Stomach (tissue), 19 donors: ENCODE data around the gene ERO1A. TPM values are rescaled to one million over a fixed set of nuclear protein-coding genes. Genes with fewer than 3 reads are reported as not detected.
A peak's percentile ranks its signal among the peaks of the same experiment; 100 is the strongest.

Experiments used
- DNase-seq, 2 donors: peaks; one replicate each; pipeline versions ENCODE4 v3.0.0 to v3.0.0-alpha.2; 2013 to 2019
- H3K27ac ChIP-seq, 5 donors: fragments of 200-600 bp in 4 of 5; sonication (generic) in 4 of 5; one replicate each; pipeline ENCODE4 v1.5.1; 2013 to 2019; ENCODE audit warnings: mild to moderate bottlenecking in 1 of 5, moderate library complexity in 1 of 5
- H3K27me3 ChIP-seq, 3 donors: fragments of 200-600 bp; sonication (generic); one replicate each; pipeline ENCODE4 v1.5.1; 2017 to 2019; ENCODE audit warnings: mixed run types in 1 of 3
- H3K36me3 ChIP-seq, 4 donors: fragments of 200-600 bp; sonication (generic); 1 replicate in 3 of 4; 2 replicates in 1 of 4; pipeline ENCODE4 v1.5.1; 2016 to 2019
- H3K4me1 ChIP-seq, 4 donors: fragments of 200-600 bp; sonication (generic); one replicate each; pipeline ENCODE4 v1.5.1; 2016 to 2019
- H3K4me3 ChIP-seq, 4 donors: fragments of 200-600 bp; sonication (generic) in 3 of 4; one replicate each; pipeline ENCODE4 v1.5.1; 2016 to 2019; ENCODE audit warnings: mild to moderate bottlenecking in 1 of 4
- H3K9me3 ChIP-seq, 4 donors: fragments of 200-600 bp; sonication (generic); one replicate each; pipeline ENCODE4 v1.5.1; 2016 to 2019
- EP300 ChIP-seq: sonication (generic); formaldehyde crosslinking; IDR thresholded peaks from one replicate; pipeline ENCODE4 v1.6.1; 2017; ENCODE audit warnings: antibody characterized with exemption
- POLR2A ChIP-seq, 4 donors: fragments of 450-650 bp; IDR thresholded peaks; one replicate each; pipeline ENCODE4 v1.6.1; 2016; ENCODE audit warnings: antibody characterized with exemption in 4 of 4, control low read depth in 2 of 4, mild to moderate bottlenecking in 1 of 4, moderate library complexity in 1 of 4
- POLR2AphosphoS5 ChIP-seq, 3 donors: sonication (generic); formaldehyde crosslinking; IDR thresholded peaks; one replicate each; pipeline ENCODE4 v1.6.1; 2016; ENCODE audit warnings: antibody characterized with exemption in 3 of 3
- WGBS, 5 donors: extraction: QIAGEN DNeasy Blood & Tissue Kit in 3 of 5; methylation state at CpG; one replicate each; pipeline versions ENCODE4 v1.1.5 to v1.1.7; 2013 to 2018; 5-methylcytosine and 5-hydroxymethylcytosine counted together
- intact Hi-C: fragments of 100-400 bp; cut with DNase I; formaldehyde crosslinking; loops from one replicate; pipeline ENCODE4 v1.15.1; 2023; ENCODE audit warnings: low total_unique reads
- long read RNA-seq, 10 donors: transcript quantifications; one replicate each; lab custom pipeline, GENCODE V29; 2026
- polyA plus RNA-seq, 3 donors: library from polyadenylated mRNA; stranded (reverse); fragments of 200-250 nt; gene quantifications; one replicate each; pipeline ENCODE4 v1.2.3, GENCODE V29; 2013
- total RNA-seq, 5 donors: library from RNA; depleted of rRNA; stranded (reverse); fragments of >200 nt; gene quantifications; one replicate each; pipeline versions ENCODE4 v1.1.0 to v1.2.3, GENCODE V29; 2014 to 2016
- TF ChIP-seq, protein P1 (sequence below), 7 experiments: fragments of 450-650 bp in 4 of 7; fragments of 200-600 bp in 3 of 7; sonication (generic) in 3 of 7; IDR thresholded peaks; one replicate each; pipeline ENCODE4 v1.5.1; 2016 to 2019; ENCODE audit warnings: antibody characterized with exemption in 7 of 7, control low read depth in 2 of 7, mild to moderate bottlenecking in 1 of 7
- donor health status: healthy with polysubstance abuse.
- donor health status: Bipolar disorder and iron deficiency.
- donor health status: healthy.

The ERO1A gene
- total RNA-seq (100 to 1,000 TPM in 1 of 5 donors, 10 to 100 TPM in 4; 52.1 to 105 (median 57.8) TPM), polyA plus RNA-seq (10 to 100 TPM in 2 of 3 donors, 1 to 10 TPM in 1; 6.9 to 49.4 (median 33.4) TPM)
- long read RNA-seq, donor 1, partial matches to known transcripts, result 7 of 9 reads
- long read RNA-seq, donor 1, other reads (novel, unspliced or antisense), result 0 of 9 reads
- long read RNA-seq, donor 2, partial matches to known transcripts, result 72 of 109 reads
- long read RNA-seq, donor 2, other reads (novel, unspliced or antisense), result 37 of 109 reads
- long read RNA-seq, donor 3, partial matches to known transcripts, result 0 of 1 reads
- long read RNA-seq, donor 3, other reads (novel, unspliced or antisense), result 0 of 1 reads
- long read RNA-seq, donor 4, result 0 reads
- long read RNA-seq, donor 5, partial matches to known transcripts, result 0 of 5 reads
- long read RNA-seq, donor 5, other reads (novel, unspliced or antisense), result 5 of 5 reads
- long read RNA-seq, donor 6, partial matches to known transcripts, result 30 of 43 reads
- long read RNA-seq, donor 6, other reads (novel, unspliced or antisense), result 12 of 43 reads
- long read RNA-seq, donor 7, partial matches to known transcripts, result 0 of 5 reads
- long read RNA-seq, donor 7, other reads (novel, unspliced or antisense), result 5 of 5 reads
- long read RNA-seq, donor 8, partial matches to known transcripts, result 5 of 12 reads
- long read RNA-seq, donor 8, other reads (novel, unspliced or antisense), result 7 of 12 reads
- long read RNA-seq, donor 9, partial matches to known transcripts, result 115 of 150 reads
- long read RNA-seq, donor 9, other reads (novel, unspliced or antisense), result 32 of 150 reads
- long read RNA-seq, donor 10, result 0 reads

DNA sequence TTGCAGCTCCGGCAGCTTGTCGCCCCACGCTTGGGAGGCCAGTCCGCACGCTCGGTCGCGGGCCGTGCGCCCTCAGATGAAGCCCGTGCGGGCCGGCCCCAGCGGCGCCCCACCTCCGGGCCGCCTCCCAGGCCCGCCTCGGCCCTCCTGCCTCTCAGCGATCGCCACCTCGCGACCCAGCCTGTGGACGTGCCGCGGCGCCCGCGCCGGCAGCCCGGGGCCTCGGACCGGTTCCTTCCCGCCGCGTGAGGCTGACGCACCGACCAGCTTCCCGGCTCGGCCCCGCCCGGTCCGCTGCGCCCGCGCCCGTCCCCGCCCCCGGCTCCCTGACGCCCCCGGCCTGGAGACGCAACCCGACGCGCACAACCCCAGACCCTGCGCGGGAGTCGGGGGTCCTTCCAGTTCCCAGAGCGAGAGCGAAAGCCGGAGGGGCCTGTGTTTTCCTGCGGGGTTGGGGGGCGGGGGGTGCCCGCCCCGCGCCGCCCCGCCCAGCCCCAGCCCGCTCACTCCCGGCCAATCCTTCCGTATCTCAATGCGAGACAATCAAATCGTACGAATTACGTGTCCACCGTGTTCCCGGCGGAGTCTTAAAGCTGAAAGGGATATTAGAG, at the start of gene ERO1A:
Gene ERO1A, minus strand, starts transcription at position 78 of the 611 bp plus-strand sequence. Its CDS starts 77 bp downstream, at position 1.
- 0 to 2% (median 1%) methylated on average over 43 to 78 of the region's 78 CpGs for WGBS, 5 donors
- H3K36me3 ChIP-seq, result no peaks in the 10 kb centered on the region
- peak; percentile 88 to 95 for DNase-seq
- H3K27ac ChIP-seq, result peak within 1 kb of the TSS; percentile 94 to 99 (median 99)
- no peaks in the 10 kb centered on the region for H3K9me3 ChIP-seq
- intact Hi-C loops, result no loop called here
- no peaks in the 10 kb centered on the region for H3K27me3 ChIP-seq
- H3K4me3 ChIP-seq, result peak within 1 kb of the TSS; percentile 73 to 91 (median 82)
- TF ChIP-seq EP300 (no peak), POLR2A (IDR thresholded peaks at IDR 0.05) (peak in 1 of 4 donors; percentile 52), POLR2AphosphoS5 (IDR thresholded peaks at IDR 0.05) (peak; percentile 34 to 80 (median 70))
- TF ChIP-seq, protein P1, sequence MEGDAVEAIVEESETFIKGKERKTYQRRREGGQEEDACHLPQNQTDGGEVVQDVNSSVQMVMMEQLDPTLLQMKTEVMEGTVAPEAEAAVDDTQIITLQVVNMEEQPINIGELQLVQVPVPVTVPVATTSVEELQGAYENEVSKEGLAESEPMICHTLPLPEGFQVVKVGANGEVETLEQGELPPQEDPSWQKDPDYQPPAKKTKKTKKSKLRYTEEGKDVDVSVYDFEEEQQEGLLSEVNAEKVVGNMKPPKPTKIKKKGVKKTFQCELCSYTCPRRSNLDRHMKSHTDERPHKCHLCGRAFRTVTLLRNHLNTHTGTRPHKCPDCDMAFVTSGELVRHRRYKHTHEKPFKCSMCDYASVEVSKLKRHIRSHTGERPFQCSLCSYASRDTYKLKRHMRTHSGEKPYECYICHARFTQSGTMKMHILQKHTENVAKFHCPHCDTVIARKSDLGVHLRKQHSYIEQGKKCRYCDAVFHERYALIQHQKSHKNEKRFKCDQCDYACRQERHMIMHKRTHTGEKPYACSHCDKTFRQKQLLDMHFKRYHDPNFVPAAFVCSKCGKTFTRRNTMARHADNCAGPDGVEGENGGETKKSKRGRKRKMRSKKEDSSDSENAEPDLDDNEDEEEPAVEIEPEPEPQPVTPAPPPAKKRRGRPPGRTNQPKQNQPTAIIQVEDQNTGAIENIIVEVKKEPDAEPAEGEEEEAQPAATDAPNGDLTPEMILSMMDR (IDR thresholded peaks at IDR 0.05), result no peak
- H3K4me1 ChIP-seq, result peaks cover 23 to 58% (median 50%) of the 10 kb centered on the region in 4 donors

- DNase-seq, result no peak
- TF ChIP-seq POLR2A (IDR thresholded peaks at IDR 0.05) (no peak), EP300 (no peak), POLR2AphosphoS5 (IDR thresholded peaks at IDR 0.05) (no peak)
- TF ChIP-seq, protein P1 (IDR thresholded peaks at IDR 0.05), result no peak
- H3K4me1 ChIP-seq, result peaks cover 0 to 43% (median 19%) of the 10 kb centered on the region in 4 donors
- no peaks in the 10 kb centered on the region for H3K9me3 ChIP-seq
- H3K36me3 ChIP-seq, result peaks cover 2 to 25% (median 8%) of the 10 kb centered on the region in 4 donors
- H3K27me3 ChIP-seq, result no peaks in the 10 kb centered on the region
- no peak overlapping the region for H3K4me3 ChIP-seq
- intact Hi-C loops, result no loop called here
- peak overlapping the region in 4 of 5 donors; percentile 36 to 84 (median 57) for H3K27ac ChIP-seq
These were observed 46.5 kb upstream of the ERO1A start for GRCh38 chr14:52741865-52742264.

DNA sequence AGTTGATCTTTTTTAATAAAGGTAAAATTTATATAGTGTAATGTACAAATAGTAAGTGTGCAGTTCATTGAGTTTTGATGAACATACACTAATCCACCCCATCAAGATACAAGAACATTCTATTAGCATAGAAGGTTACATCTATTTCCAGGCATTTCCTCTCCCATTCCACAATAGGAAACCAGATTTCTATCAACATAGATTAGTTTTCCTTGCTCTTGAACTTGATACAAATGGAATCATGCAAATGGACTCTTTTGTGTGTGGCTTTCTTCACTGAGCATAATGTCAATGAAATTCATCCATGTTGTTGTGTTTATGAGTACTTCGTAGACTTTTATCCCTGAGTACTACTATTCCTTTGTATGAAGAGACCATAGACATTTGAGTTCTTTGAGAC, 45.4 kb upstream of the ERO1A start:
- H3K27ac ChIP-seq, result peak overlapping the region in 1 of 5 donors; percentile 84
- H3K4me1 ChIP-seq, result peaks cover 6 to 41% (median 17%) of the 10 kb centered on the region in 4 donors
- TF ChIP-seq POLR2A (IDR thresholded peaks at IDR 0.05), result no peak
- TF ChIP-seq, protein P1 (IDR thresholded peaks at IDR 0.05), result no peak
- WGBS, 5 donors, result 95 to 100% (median 96%) methylated on average over 1 of the region's 1 CpG
- no peak overlapping the region for H3K4me3 ChIP-seq
- DNase-seq, result no peak
- H3K9me3 ChIP-seq, result no peaks in the 10 kb centered on the region
- intact Hi-C loops, result no loop called here
- peaks cover 0 to 16% (median 5%) of the 10 kb centered on the region in 4 donors for H3K36me3 ChIP-seq
- no peaks in the 10 kb centered on the region for H3K27me3 ChIP-seq

- peaks cover 5 to 48% (median 19%) of the 10 kb centered on the region in 4 donors for H3K4me1 ChIP-seq
- intact Hi-C loops, result no loop called here
- DNase-seq, result no peak
- H3K27me3 ChIP-seq, result no peaks in the 10 kb centered on the region
- TF ChIP-seq POLR2AphosphoS5 (IDR thresholded peaks at IDR 0.05), result no peak
- no peak for TF ChIP-seq EP300
- TF ChIP-seq, protein P1 (IDR thresholded peaks at IDR 0.05), result no peak
- no peak for TF ChIP-seq POLR2A (IDR thresholded peaks at IDR 0.05)
- H3K4me3 ChIP-seq, result no peak overlapping the region
- no peak overlapping the region for H3K27ac ChIP-seq
- H3K9me3 ChIP-seq, result no peaks in the 10 kb centered on the region
- H3K36me3 ChIP-seq, result peaks cover 0 to 14% (median 11%) of the 10 kb centered on the region in 4 donors
These were observed 43.1 kb upstream of the ERO1A start for GRCh38 chr14:52738409-52738808.
